Ecto neural progenitor cell (in vitro differentiated cells): ENCODE measurements around the gene AP3S2.
"Not testable (repeated sequence)": the region's sequence is repeated elsewhere in the genome, so short reads cannot be mapped to it uniquely, and the experiment has no call there.

Experiments
- DNase-seq: peaks from one replicate; pipeline ENCODE4 v3.0.0-alpha.2; 2018; ENCODE audit warnings: low spot score

The AP3S2 gene

DNA sequence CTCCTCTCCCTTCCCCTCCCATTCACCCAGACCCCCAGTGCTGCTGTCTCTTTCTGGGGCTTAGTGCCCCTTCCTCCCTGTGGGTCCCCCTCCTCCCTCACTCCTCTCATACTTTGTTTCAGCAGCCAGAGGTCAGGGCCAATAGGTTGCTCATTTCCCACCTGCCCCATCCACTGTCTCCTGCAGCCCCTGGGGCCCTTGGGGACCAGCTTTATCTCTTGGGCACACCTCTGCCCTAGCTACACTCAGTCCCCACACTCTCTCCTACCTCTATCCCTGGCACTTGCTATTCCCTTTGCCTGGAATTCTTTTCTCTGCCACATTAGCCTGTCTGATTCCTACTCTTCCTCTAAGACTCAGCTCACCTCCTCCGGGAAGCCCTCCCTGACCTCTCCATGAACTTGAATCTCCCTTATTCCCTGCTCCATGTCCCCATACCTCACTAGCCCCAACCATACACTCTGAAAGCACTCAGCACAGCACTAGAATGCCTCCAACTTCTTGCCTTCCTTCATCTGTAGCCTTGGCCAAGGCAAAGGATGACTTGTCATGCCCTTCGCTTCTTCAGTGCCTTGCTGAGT, 93.8 kb downstream of the AP3S2 start:
- no peak for DNase-seq

DNA sequence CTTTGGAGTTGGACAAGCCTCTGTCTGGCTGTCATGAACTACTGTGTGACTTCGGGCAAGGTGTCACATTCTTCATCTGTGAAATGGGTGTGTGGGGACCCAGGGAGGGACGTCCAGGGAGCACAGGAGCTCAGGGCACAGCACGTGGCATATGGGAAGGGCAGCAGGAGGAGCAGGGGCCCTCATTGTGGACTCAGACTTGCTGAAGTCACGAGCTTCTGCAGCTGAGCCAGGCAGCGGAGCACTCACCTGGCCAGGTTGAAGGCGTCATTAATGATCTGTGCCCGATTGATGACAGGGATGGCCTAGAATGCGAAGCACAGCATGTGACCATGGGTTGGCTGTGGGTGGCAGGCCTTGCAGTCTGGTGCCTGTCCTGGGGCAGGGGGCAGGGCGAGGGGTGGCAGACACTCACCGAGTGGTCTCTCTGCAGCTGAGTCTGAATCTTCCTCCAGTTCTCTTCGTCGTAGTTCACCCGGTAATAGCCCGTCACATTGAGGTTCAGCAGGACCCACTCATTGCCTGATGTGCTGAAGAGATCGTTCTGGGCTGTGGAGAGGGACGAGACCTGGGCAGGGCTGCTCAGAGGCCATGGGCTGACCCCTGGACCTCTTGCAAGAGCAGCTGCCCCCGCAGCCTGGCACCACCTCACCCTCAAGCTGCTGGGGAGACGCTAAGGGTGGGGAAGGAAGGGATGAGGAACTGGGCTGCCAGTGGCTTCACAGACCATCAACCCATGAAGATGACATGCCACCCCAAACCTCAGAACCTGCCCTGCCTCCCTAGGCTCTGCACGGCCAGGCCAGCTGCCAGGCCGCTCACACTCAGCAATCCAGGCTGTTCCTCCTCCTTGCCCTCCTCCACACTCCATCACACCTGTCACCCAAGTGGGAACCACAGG, 94.5 kb downstream of the AP3S2 start:
- DNase-seq: no peak

DNA sequence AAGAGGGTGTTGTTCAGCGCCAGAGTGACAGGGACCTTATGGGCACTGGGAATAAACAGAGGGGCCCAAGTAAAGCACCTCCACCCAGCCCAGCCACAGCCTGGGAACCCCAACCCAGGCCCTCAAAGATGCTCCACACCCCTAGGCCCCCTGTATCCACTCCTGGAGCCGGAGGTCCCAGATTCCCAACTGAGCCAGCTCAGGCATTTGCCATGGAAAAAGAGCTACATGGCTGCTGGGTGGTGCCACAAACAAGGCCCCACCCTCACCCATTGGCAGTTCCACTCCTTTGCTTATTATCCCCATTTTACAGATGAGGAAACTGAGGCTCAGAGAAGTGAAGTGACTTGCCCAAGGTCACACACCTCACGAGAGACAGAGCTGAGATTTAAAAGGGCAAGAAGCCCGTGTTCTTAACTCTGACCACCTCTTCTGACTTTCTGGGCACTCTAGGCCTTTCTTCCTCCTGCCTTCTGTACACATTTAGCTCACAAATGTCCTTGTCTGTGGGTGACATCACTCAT, 96.1 kb downstream of the AP3S2 start:
- no peak for DNase-seq

DNA sequence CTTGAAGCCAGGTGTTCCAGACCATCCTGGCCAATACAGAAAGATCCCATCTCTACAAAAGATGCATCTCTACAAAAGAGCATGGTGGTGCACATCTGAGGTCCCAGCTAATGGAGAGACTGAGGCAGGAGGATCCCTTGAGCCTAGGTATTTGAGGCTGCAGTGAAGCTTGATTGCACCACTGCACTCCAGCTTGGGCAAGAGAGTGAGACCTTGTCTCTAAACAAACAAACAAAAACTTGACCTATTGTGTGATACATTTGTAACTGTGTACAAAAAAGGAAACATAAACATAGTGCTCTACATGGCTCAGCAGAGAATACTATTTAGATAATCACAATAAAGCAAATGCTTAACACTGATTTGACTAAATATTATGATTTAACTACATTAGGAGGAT, 97.8 kb downstream of the AP3S2 start:
- DNase-seq: no peak

DNA sequence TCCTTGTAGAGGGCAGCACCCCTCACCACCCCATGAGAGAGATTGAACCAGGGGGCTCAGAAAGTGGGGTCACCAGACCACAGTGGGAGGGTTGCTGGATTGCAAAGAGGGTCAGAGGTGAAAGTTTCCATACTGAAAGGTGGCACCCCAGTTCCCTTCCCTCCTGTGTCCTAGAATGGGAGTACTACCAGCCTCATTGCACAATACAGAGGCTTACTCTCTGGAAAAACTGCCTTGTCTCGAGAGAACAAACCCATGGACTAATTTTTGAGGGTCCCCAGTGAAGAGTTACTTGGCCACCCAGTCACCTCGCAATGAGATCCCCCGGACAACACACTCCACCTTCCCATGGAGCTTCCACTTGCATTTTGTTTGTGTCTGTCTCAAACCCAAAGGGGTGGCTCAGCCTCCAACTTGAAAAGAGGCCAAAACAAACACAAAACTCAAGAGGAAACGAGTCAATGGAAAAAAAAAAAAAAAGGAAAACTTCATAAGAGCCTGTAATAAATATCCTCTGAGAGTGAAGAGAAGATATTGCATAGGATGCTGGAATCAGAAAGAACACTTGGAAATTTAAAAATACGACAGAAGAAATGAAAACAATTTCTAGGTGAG, 99.1 kb downstream of the AP3S2 start:
- DNase-seq: no peak

DNA sequence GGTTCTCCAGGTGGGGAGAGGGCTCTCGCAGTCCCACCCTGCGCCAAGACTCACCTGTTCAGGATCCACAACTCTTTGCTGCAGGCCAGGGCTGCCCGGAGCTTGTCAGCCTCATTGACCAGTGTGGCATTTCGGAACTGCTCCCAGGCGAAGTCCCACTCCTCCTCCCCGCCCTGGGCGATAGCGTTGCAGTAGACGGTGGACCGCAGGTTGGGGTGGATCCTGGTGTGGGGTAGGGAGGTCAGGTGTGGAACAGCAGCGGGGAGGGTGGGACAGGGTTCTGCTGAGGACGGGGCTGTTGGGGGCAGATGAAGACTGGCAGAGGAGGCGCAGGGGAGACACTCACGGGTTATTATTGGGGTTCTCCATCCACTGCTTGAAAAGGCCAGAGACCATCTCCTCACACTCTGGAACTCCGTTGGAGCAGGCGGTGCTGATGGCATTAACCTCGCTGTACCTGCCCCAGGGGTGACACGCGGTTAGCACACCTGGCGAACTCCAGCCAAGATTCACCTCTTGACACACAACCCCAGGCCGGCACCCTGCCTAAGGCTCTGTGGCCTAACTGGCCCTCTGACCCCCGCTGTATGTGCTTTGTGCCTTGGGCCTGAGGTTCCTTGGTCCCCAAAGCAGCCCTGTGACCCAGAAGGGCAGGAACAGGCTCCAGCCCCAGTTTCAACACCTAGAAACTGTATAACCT, 101.5 kb downstream of the AP3S2 start:
- peak; percentile 33 for DNase-seq

DNA sequence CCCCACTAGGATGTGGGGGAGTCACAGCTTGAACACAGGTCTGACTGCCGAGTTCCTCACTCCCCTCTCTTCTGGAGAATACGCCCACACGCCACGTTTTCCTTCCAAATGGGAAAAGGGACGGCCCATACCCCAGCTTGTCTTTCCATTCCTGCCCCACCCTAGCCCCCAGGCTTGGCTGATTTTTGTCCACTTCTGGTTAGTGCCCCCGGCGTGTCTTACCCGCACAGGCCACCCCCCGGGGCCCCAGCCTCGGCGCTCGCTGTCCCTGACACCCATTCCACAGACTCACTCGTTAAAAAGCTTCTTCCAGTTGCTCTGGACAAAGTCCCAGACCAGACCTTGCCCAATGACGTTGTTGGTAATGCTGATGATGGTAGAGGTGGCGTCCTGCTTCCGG, 103.1 kb downstream of the AP3S2 start:
- no peak for DNase-seq

DNA sequence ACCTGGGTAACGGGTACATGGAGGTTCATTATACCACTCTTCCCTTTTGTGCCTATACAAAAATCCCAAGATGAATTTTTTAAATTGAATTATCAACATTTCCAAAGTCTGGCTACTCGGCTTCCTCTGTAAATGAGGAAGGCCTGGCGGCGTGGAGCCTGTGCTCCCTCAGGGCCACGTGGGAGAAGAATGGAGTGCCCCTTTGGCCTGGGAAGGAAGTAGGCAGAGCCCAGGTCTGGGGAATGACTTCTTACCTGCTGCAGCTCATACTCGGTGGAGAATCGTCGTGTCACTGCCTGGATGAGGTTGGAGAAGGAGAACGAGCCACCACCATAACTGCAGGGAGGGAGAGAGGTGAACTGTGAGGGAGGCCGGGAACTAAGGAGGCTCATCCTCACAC, 103.6 kb downstream of the AP3S2 start:
- no peak for DNase-seq

DNA sequence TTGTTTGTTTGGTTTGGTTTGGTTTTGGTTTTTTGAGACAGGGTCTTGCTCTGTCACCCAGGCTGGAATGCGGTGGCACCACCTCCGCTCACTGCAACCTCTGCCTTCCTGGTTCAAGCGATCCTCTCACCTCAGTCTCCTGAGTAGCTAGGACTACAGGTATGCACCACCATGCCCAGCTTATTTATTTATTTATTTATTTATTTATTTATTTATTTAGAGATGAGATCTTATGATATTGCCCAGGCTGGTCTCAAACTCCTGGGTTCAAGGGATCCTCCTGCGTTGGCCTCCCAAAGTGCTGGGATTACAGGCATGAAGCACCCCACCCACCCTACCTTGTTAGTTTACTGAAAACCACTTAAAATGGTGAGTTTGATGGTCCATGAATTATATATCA, 105.2 kb downstream of the AP3S2 start:
- DNase-seq: not testable (repeated sequence)

DNA sequence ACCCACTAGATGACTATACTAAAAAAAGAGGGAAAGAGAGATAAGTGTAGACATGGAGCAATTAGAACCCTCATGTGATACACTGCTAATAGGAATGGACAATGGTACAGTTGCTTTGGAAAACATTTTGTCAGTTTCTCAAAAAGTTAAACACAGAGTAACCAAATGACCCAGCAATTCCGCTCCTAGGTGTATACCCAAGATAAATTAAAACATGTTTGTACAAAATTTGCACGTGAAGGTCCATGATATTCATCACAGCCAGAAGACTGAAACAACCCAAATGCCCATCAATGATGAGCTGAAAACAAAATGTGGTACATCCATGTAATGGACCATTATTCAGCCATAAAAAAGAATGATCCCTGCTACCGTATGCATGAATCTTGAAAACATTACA, 105.8 kb downstream of the AP3S2 start:
- no peak for DNase-seq

DNA sequence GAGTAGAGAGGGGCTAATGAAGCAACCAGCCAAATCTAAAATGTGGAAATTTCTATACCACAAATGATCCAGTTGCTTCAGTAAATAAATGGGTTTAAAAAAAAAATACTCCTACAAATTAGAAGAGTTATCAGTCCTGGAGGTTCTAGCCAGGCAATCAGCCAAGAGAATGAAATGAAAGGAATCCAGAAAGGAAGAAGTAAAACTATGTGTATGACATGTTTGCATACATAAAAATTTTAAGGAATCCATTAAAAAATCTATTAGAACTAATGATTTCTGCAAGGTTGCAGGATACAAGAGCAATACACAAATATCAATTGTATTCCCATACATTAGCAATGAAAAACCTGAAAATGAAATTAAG, 108.0 kb downstream of the AP3S2 start:
- no peak for DNase-seq

DNA sequence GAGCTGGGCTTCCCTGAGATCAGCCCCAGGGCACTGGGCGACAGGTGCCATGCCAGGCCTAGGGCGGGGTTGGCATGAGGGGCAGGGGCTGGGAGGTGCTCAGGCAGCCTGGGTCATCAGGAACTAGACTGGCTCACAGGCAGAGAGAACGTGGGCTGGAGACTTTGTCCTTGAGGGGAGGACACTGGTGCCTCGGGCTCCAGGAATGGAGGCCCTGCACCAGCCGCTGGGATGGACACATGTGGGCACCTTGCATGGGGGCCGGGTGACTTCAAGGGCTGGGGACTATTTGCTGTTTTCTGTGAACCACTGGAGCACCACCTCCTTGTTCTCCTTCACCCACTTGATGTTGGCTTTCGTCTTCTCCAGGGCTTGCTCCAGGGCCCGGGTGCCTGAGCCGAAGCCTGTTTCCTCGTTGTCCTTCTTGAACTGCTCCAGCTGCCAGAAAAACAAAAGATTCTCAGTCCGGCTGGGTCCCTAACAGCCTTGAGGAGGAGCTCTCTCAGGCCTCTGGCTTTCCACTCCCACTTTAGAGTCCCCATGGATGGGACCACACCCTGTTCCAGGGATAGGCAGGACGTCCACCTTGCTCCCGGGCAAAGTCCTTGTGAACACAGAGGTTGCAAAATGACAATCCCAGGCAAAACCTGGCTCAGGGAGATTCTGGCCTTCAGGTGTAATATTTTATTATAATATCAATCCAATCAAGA, 108.6 kb downstream of the AP3S2 start:
- no peak for DNase-seq

DNA sequence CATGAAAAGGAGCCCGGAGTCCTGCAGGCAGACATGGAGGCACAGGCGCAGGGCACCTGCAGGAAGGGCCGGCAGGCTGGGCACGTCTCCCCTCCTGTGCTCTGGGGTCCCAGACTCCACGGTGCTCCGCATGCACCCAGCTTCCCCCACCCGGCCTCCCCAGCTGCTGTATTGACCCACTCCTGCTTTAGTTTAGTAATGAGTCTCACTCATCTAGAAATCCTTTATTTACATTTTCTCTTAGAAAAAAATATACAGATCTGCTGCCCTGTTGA, 109.2 kb downstream of the AP3S2 start:
- no peak for DNase-seq

DNA sequence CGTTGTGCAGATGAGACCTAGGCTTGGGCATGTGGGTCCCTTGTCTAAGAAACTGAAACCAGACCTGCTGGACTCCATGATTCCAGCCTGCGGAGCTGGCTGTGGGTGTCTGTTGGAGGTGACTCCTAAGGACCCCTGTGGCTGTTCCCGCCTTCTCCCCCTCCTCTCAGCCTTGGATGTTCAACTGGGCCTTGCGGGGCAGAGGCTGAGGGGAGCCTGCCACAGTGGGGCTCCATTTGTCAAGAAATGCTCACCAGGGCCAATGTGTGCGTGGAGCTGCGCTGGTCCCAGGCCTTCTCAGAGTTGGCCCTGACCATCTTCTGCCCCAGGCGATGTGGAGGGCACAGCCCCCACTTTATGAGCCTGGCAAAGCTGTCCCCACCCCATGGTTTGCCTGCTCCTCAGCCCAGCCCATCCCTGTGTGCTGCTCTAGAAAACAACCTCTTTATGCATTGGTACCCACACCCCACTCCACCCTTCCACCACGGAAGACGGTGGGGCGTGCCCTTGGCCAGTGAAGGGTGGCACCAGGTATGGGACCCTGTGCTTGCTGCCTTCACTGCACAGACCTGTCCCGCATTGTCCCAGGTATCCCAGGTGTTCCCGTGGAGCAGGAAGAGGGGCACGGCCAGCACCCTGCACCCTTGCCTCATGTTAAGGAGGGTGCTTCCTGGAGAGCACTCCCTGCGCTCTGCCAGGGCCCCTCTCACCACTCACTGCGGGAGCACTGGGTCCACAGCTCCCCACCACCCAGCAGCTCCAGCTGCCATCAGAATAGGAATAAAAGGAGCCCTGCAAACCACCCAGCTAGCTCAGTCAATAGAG, 109.7 kb downstream of the AP3S2 start:
- DNase-seq: no peak

DNA sequence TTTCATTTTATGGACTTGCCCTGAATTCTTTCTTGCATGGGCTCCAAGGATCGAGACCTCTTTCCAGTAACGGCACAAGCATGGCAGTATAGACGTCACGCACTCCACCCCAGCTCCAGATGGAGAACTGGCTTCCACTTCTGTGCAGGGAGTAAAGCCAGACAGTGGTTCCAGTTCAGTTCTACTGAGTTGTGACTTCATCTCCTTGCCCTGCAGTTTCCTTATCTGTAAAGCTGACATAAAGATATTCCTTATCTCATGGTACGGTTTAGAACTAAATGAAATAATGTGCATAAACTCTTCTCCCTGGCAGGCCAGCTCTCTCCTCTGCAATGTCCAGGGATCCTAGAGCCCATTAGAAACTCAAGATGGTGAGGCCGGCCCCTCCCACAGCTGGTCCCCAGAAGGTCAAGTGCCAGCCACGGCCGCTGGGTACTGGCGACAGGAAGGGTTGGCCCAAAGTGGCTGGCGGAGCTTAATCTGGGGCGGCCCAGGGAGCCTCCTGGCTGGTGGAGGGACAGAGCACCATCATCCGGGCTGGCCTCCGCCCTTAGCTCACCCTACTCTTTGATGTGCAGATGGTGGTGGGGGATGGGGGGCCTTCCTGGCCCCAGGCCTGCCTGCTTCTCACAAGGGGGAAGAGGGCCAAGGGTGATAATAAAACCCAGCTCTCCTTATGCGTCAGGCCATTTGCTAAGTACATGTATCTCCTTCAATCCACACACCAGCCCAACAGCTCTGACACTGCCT, 110.5 kb downstream of the AP3S2 start:
- no peak for DNase-seq

DNA sequence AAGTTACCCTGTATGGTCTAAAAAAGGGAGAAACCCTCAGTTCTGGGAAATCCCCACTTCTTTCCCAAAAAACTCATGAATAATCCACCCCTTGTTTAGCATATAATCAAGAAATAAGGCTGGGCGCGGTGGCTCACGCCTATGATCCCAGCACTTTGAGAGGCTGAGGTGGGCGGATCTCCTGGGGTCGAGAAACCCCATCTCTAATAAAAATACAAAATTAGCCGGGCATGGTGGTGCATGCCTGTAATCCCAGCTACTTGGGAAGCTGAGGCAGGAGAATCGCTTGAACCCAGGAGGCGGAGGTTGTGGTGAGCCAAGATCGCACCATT, 111.2 kb downstream of the AP3S2 start:
- not testable (repeated sequence) for DNase-seq

DNA sequence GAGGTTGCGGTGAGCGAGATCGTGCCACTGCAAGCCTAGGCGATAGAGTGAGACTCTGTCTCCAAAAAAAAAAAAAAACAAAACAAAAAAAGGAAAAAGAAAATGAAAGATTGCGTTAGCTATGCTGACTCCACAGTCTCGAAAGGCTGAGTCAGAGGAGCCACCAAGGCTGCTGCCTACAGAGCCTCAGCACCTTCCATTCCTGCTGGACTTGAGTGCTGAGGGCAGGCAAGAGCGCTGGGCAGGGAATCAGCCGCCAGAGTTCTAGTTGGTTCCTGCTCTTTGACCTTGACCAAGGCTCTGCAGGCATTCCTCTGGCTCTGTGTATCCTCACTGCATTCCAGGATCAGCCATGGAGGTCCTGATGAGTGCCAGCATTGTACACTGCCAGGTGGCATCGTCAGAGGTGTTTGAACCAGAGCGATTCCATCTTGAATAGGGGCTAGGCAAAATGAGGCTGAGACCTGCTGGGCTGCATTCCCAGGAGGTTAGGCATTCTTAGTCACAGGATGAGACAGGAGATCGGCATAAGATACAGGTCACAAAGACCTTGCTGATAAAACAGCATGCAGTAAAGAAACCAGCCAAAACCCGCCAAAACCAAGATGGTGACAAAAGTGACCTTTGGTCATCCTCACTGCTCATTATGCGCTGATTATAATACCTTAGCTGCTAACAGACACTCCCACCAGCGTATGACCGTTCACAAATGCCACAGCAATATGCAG, 111.7 kb downstream of the AP3S2 start:
- DNase-seq: no peak

DNA sequence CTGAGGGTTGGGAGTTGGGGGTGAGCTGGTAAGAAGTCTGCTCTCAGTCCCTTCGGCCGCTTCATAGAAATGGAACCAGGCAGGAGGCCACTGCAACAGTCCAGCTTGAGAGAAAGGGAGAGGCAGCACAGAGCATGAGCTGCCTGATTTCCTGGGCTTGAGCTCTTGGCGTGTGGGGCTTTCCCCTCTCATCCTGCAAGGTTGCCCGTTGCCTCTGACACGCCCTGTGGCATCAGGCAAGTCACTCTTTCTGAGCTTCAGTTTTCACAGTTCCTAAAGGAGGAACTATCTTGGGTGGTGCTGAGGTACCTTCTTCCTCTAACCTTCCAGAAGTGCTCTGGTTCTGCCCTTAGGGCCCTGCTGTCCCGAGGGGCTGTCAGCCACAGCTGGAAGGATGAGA, 112.7 kb downstream of the AP3S2 start:
- no peak for DNase-seq

DNA sequence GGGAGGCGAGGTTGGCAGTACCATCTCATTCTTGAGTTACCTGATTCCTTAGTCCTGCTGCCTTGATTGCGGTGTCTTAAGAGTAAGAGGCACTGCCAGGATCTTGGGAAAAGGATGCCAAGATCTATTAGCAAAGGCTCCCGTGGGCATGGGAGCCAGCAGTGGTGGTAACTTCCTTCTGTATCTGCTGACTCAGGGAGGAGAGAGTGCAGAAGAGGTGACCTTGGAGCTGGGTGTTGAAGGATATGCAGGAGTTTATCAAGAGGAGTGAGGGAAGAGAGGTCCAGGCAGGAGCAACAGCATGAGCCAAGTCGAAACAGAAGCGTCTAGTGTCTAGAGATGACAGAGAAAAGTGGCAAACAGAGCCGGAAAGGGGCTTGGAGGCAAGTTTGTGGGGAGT, 113.2 kb downstream of the AP3S2 start:
- DNase-seq: no peak
